Kidney (tissue), 14 donors: ENCODE data around the gene BAX. TPM values are rescaled to one million over a fixed set of nuclear protein-coding genes. Genes with fewer than 3 reads are reported as not detected.

Experiments used
- DNase-seq, 5 donors: peaks; one replicate each; pipeline ENCODE4 v3.0.0-alpha.2; 2013 to 2020
- FAIRE-seq: peaks from 2 replicates; lab custom pipeline; 2012; peaks lifted over from hg19 to GRCh38; lab: Jason Lieb, UNC
- H3K27ac ChIP-seq, 2 donors: one replicate each; pipeline ENCODE4 v1.7.0; 2013; ENCODE audit warnings: low read depth in 2 of 2, low read length in 2 of 2, inconsistent platforms in 1 of 2
- H3K27me3 ChIP-seq: one replicate; pipeline ENCODE4 v1.7.1; 2013; ENCODE audit warnings: low read length, inconsistent platforms; ENCODE audit not compliant: control insufficient read depth, insufficient read depth
- H3K36me3 ChIP-seq, 3 donors: one replicate each; pipeline versions ENCODE4 v1.7.0 to v1.7.1; 2013; ENCODE audit warnings: low read length in 3 of 3, control low read depth in 1 of 3, inconsistent platforms in 1 of 3; ENCODE audit not compliant: insufficient read depth in 3 of 3, control insufficient read depth in 2 of 3
- H3K4me1 ChIP-seq, 3 donors: one replicate each; pipeline versions ENCODE4 v1.7.0 to v1.7.1; 2013; ENCODE audit warnings: low read length in 3 of 3, inconsistent platforms in 1 of 3, low read depth in 1 of 3; ENCODE audit not compliant: control insufficient read depth in 2 of 3, insufficient read depth in 2 of 3
- H3K4me3 ChIP-seq, 3 donors: one replicate each; pipeline versions ENCODE4 v1.7.0 to v1.8.1; 2013; ENCODE audit warnings: low read length in 3 of 3, control low read depth in 1 of 3, inconsistent platforms in 1 of 3
- H3K9ac ChIP-seq, 3 donors: one replicate each; pipeline versions ENCODE4 v1.7.0 to v1.7.1; 2013; ENCODE audit warnings: low read length in 3 of 3, control low read depth in 1 of 3, inconsistent platforms in 1 of 3
- H3K9me3 ChIP-seq, 3 donors: one replicate each; pipeline versions ENCODE4 v1.7.0 to v1.7.1; 2013; ENCODE audit warnings: low read length in 3 of 3, control low read depth in 1 of 3, inconsistent platforms in 1 of 3; ENCODE audit not compliant: control insufficient read depth in 2 of 3, insufficient read depth in 1 of 3
- intact Hi-C: fragments of 100-400 bp; cut with DNase I; formaldehyde crosslinking; loops from one replicate; pipeline ENCODE4 v1.11.1; 2022
- polyA plus RNA-seq: library from polyadenylated mRNA; stranded (reverse); fragments of 350-450 nt; fragmentation: Illumina TruSeq; extraction: RNeasy Lipid Tissue Mini Kit (QIAGEN cat#74804); gene quantifications from one replicate; pipeline ENCODE4 v1.2.3, GENCODE V29; 2014; ENCODE audit warnings: low read depth, low replicate concordance; ENCODE audit not compliant: insufficient read depth
- total RNA-seq: library from RNA; stranded (reverse); fragmentation: NEBNext Ultra II Directional; extraction: Animal tissue kit (Norgen Biotek cat#: 25700); gene quantifications from one replicate; pipeline ENCODE4 v1.2.1, GENCODE V29; 2021
- TF ChIP-seq, protein P1 (sequence below): IDR thresholded peaks from 3 replicates; pipeline ENCODE4 v1.5.1; 2012; ENCODE audit warnings: mild to moderate bottlenecking, moderate library complexity, borderline replicate concordance; ENCODE audit not compliant: insufficient read depth; ENCODE audit errors: extremely low read depth
- donor health status: control.
- donor health status: control.
- donor health status: control.
- donor health status: control.
- donor health status: control.
- donor health status: DM: yes; HTN: yes; CAD: no.
- donor health status: Normal renal cell carcinoma (clear cell type).

Gene BAX
- total and polyA plus RNA-seq, 2 donors from 2014 or later: 76.7 to 141 TPM

DNA sequence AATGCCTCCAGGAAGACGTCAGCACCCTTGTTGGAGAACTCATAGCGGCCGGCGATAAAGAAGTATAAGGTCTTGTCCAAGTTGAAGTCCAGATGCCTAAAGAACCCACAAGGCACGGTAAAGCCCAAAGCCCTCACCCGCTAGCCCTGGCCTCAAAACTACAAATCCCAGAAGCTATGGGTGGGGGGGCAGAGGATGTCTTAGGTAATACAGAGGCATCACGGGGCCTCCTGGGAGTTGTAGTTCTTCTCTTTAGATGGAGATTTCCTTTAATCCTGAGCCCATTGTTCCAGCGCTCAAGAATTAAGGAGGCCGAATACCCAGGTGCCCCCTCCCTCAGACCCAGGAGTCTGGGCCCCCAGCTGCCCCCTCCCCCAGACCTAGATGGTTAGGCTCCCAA lies 27.6 kb downstream of the BAX start:
- no peak for DNase-seq
- TF ChIP-seq, protein P1, sequence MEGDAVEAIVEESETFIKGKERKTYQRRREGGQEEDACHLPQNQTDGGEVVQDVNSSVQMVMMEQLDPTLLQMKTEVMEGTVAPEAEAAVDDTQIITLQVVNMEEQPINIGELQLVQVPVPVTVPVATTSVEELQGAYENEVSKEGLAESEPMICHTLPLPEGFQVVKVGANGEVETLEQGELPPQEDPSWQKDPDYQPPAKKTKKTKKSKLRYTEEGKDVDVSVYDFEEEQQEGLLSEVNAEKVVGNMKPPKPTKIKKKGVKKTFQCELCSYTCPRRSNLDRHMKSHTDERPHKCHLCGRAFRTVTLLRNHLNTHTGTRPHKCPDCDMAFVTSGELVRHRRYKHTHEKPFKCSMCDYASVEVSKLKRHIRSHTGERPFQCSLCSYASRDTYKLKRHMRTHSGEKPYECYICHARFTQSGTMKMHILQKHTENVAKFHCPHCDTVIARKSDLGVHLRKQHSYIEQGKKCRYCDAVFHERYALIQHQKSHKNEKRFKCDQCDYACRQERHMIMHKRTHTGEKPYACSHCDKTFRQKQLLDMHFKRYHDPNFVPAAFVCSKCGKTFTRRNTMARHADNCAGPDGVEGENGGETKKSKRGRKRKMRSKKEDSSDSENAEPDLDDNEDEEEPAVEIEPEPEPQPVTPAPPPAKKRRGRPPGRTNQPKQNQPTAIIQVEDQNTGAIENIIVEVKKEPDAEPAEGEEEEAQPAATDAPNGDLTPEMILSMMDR: no peak
- Histone ChIP-seq H3K9me3 (no peaks in the 10 kb centered on the region), H3K4me1 (no peaks in the 10 kb centered on the region), H3K36me3 (peaks cover 3 to 39% (median 20%) of the 10 kb centered on the region in 3 donors), H3K27me3 (no peaks in the 10 kb centered on the region), H3K27ac (no peak overlapping the region), H3K4me3 (no peak overlapping the region), H3K9ac (no peak overlapping the region)
- intact Hi-C loops: no loop called here
- no peak for FAIRE-seq

DNA sequence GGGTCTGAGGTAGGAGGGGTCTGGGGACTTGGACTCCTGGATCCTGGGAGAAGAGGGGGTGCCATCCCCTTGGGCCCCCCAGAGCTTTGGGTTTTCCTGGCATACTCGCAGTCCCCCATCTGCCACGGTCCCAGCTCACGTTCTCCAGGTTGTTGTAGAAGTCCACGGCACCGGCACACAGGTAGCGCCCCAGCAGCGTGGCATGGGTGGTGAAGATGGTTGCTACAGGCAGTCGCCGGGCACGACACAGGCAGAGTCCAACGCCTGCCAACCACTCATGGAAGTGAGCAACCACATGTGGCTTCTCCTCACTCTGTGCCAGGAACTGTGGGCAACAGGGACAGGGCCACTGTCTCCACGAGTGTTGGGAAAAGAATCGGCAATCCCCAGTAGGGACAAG lies 31.0 kb downstream of the BAX start:
- peaks cover 0 to 6% (median 5%) of the 10 kb centered on the region in 3 donors for H3K4me1 ChIP-seq
- no peak overlapping the region for H3K4me3 ChIP-seq
- no peak overlapping the region for H3K9ac ChIP-seq
- intact Hi-C loops: no loop called here
- no peak for FAIRE-seq
- DNase-seq: no peak
- H3K27me3 ChIP-seq: no peaks in the 10 kb centered on the region
- TF ChIP-seq, protein P1: no peak
- no peaks in the 10 kb centered on the region for H3K9me3 ChIP-seq
- H3K27ac ChIP-seq: no peak overlapping the region
- H3K36me3 ChIP-seq: peaks cover 3 to 35% (median 19%) of the 10 kb centered on the region in 3 donors

DNA sequence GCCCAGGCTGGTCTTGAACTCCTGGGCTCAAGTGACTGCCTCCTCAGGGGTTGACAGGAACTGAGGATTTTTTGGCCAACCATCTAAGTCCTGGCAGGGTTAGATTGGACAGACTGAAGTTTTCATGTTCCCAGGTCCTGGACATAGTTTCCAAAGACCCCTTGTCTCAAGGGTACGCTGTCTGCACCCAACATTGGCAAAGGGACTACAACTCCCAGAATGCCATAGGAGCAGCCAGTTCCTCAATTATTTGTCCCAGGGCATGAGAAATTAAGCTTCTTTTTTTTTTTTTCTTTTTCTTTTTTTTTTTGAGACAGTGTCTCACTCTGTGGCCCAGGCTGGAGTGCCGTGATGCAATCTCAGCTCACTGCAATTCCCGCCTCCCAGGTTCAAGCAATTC lies 31.5 kb downstream of the BAX start:
- H3K9me3 ChIP-seq: no peaks in the 10 kb centered on the region
- H3K36me3 ChIP-seq: peaks cover 3 to 35% (median 19%) of the 10 kb centered on the region in 3 donors
- TF ChIP-seq, protein P1: no peak
- H3K4me3 ChIP-seq: no peak overlapping the region
- DNase-seq (no peak), FAIRE-seq (no peak)
- no peak overlapping the region for H3K27ac ChIP-seq
- intact Hi-C loops: no loop called here
- H3K9ac ChIP-seq: no peak overlapping the region
- no peaks in the 10 kb centered on the region for H3K27me3 ChIP-seq
- H3K4me1 ChIP-seq: peaks cover 0 to 10% (median 6%) of the 10 kb centered on the region in 3 donors

GRCh38 chr19:48987323-48987722 lies 32.6 kb downstream of the BAX start:
- DNase-seq (no peak), FAIRE-seq (no peak)
- TF ChIP-seq, protein P1: no peak
- Histone ChIP-seq H3K9me3 (no peaks in the 10 kb centered on the region), H3K9ac (no peak overlapping the region), H3K27ac (no peak overlapping the region), H3K4me1 (peaks cover 0 to 18% (median 6%) of the 10 kb centered on the region in 3 donors), H3K27me3 (no peaks in the 10 kb centered on the region), H3K36me3 (peaks cover 3 to 35% (median 19%) of the 10 kb centered on the region in 3 donors), H3K4me3 (no peak overlapping the region)
- intact Hi-C loops: no loop called here
